HEK293 (cell line): ENCODE data around the gene UBALD1.

ENCODE experiments used
- GLIS1 ChIP-seq: fragments of 450-650 bp; formaldehyde crosslinking; IDR thresholded peaks from 2 replicates; pipeline ENCODE4 v1.5.1; 2016; ENCODE audit warnings: missing biosample characterization, missing genetic modification characterization
- ZBTB21 ChIP-seq: fragments of 450-650 bp; formaldehyde crosslinking; IDR thresholded peaks from 2 replicates; pipeline ENCODE4 v1.5.1; 2017; ENCODE audit warnings: missing biosample characterization, missing genetic modification characterization
- ZNF133 ChIP-seq: fragments of 450-650 bp; formaldehyde crosslinking; IDR thresholded peaks from 2 replicates; pipeline ENCODE4 v1.5.1; 2016; ENCODE audit warnings: missing biosample characterization, missing genetic modification characterization
- ZNF549 ChIP-seq: fragments of 450-650 bp; IDR thresholded peaks from 2 replicates; pipeline ENCODE4 v1.5.1; 2018; ENCODE audit warnings: missing biosample characterization, missing genetic modification characterization, mild to moderate bottlenecking, inconsistent platforms, moderate library complexity
- TF ChIP-seq, protein P1 (sequence below): fragments of 450-650 bp; formaldehyde crosslinking; IDR thresholded peaks from 2 replicates; pipeline ENCODE4 v1.5.1; 2016; ENCODE audit warnings: missing biosample characterization, missing genetic modification characterization
- TF ChIP-seq, protein P2 (sequence below): fragments of 450-650 bp; formaldehyde crosslinking; IDR thresholded peaks from 2 replicates; pipeline ENCODE4 v1.5.1; 2016; ENCODE audit warnings: missing biosample characterization, missing genetic modification characterization

DNA sequence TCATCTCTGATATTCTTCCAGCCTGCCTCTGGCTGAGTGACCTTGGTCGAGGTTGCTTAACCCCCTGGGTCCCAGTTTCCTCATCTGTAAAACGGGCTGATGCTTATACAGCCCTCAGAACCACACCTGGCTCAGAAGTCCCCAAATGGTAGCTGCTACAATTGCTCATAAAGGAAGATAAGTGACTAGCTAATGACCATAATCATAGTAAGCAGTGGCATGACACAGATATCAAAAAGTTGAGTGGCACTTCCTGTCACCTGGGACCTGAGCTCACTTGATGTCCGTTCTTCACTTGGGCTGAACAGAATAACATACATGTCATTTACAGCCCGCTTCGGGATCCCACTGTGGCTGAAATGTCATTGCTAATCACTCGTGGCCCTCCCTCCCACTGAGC is 11.7 kb upstream of the UBALD1 start:
- TF ChIP-seq, protein P1, sequence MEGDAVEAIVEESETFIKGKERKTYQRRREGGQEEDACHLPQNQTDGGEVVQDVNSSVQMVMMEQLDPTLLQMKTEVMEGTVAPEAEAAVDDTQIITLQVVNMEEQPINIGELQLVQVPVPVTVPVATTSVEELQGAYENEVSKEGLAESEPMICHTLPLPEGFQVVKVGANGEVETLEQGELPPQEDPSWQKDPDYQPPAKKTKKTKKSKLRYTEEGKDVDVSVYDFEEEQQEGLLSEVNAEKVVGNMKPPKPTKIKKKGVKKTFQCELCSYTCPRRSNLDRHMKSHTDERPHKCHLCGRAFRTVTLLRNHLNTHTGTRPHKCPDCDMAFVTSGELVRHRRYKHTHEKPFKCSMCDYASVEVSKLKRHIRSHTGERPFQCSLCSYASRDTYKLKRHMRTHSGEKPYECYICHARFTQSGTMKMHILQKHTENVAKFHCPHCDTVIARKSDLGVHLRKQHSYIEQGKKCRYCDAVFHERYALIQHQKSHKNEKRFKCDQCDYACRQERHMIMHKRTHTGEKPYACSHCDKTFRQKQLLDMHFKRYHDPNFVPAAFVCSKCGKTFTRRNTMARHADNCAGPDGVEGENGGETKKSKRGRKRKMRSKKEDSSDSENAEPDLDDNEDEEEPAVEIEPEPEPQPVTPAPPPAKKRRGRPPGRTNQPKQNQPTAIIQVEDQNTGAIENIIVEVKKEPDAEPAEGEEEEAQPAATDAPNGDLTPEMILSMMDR (tag by site-specific recombination): no peak
- TF ChIP-seq ZNF133 (tag by site-specific recombination) (no peak), ZBTB21 (no peak), ZNF549 (tag by site-specific recombination) (no peak), GLIS1 (tag by site-specific recombination) (no peak)
- TF ChIP-seq, protein P2, sequence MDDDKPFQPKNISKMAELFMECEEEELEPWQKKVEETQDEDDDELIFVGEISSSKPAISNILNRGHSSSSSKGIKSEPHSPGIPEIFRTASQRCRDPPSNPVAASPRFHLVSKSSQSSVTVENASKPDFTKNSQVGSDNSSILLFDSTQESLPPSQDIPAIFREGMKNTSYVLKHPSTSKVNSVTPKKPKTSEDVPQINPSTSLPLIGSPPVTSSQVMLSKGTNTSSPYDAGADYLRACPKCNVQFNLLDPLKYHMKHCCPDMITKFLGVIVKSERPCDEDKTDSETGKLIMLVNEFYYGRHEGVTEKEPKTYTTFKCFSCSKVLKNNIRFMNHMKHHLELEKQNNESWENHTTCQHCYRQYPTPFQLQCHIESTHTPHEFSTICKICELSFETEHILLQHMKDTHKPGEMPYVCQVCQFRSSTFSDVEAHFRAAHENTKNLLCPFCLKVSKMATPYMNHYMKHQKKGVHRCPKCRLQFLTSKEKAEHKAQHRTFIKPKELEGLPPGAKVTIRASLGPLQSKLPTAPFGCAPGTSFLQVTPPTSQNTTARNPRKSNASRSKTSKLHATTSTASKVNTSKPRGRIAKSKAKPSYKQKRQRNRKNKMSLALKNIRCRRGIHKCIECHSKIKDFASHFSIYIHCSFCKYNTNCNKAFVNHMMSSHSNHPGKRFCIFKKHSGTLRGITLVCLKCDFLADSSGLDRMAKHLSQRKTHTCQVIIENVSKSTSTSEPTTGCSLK (tag by site-specific recombination): no peak
